SU-DHL-6 (cell line): ENCODE data around the gene MAP4K5.

ENCODE experiments used
- H2AFZ ChIP-seq: fragments of 200-600 bp; sonication (generic); 2 replicates; pipeline ENCODE4 v1.6.1; 2014; ENCODE audit warnings: low read depth, mild to moderate bottlenecking, moderate library complexity, mixed read lengths, antibody characterized with exemption, low read length; ENCODE audit not compliant: severe bottlenecking
- H3F3A ChIP-seq: fragments of 200-600 bp; shearing (Covaris generic); 2 replicates; pipeline ENCODE4 v1.6.0; 2016; ENCODE audit warnings: antibody characterized with exemption, mild to moderate bottlenecking; ENCODE audit not compliant: insufficient read depth
- H3K27ac ChIP-seq: fragments of 200-600 bp; sonication (generic); 2 replicates; pipeline ENCODE4 v1.5.1; 2016; ENCODE audit warnings: low read depth, mild to moderate bottlenecking, low read length, moderate library complexity, mixed read lengths
- H3K27me3 ChIP-seq: fragments of 200-600 bp; sonication (generic), shearing (Covaris generic); 2 replicates; pipeline ENCODE4 v1.6.0; 2014; ENCODE audit warnings: mild to moderate bottlenecking, low read length
- H3K36me3 ChIP-seq: fragments of 200-600 bp; sonication (generic); 2 replicates; pipeline ENCODE4 v1.6.1; 2014; ENCODE audit warnings: mild to moderate bottlenecking, low read length, mixed read lengths
- H3K4me2 ChIP-seq: fragments of 300-600, 200-600 bp; shearing (Covaris generic), sonication (generic); 2 replicates; pipeline ENCODE4 v1.6.0; 2014; ENCODE audit warnings: low read length, low read depth, mild to moderate bottlenecking; ENCODE audit not compliant: poor library complexity, severe bottlenecking
- H3K4me3 ChIP-seq: fragments of 200-600 bp; sonication (generic); 2 replicates; pipeline ENCODE4 v1.5.1; 2014; ENCODE audit warnings: antibody characterized with exemption, low read length, mild to moderate bottlenecking, mixed read lengths; ENCODE audit not compliant: insufficient read depth, poor library complexity, severe bottlenecking
- H3K79me2 ChIP-seq: fragments of 200-600 bp; sonication (generic); 2 replicates; pipeline ENCODE4 v1.6.1; 2014; ENCODE audit warnings: mild to moderate bottlenecking, low read length, moderate library complexity; ENCODE audit not compliant: insufficient read depth
- H3K9ac ChIP-seq: fragments of 200-600 bp; sonication (generic); 2 replicates; pipeline ENCODE4 v1.7.0; 2014; ENCODE audit warnings: mild to moderate bottlenecking, low read length
- H3K9me2 ChIP-seq: fragments of 200-600 bp; sonication (generic); replicated peaks from 2 replicates; pipeline ENCODE4 v1.6.1; 2014; ENCODE audit warnings: low read length; ENCODE audit not compliant: insufficient read depth
- H3K9me3 ChIP-seq: fragments of 200-600 bp; sonication (generic); 2 replicates; pipeline ENCODE4 v1.6.1; 2014; ENCODE audit warnings: low read length, mixed read lengths; ENCODE audit not compliant: insufficient read depth
- H4K20me1 ChIP-seq: fragments of 200-600 bp; sonication (generic); 2 replicates; pipeline ENCODE4 v1.6.1; 2014; ENCODE audit warnings: low read depth, mild to moderate bottlenecking, antibody characterized with exemption, low read length, moderate library complexity, mixed read lengths
- EZH2phosphoT487 ChIP-seq: fragments of 200-600 bp; sonication (generic), shearing (Covaris generic); conservative IDR thresholded peaks from 2 replicates; pipeline ENCODE4 v1.6.1; 2018; ENCODE audit warnings: mild to moderate bottlenecking, antibody characterized with exemption, low read length, moderate library complexity, mixed read lengths
- TF ChIP-seq, protein P1 (sequence below): fragments of 200-600 bp; sonication (generic); IDR thresholded peaks from one replicate; pipeline ENCODE4 v1.5.1; 2017; ENCODE audit warnings: antibody characterized with exemption, mild to moderate bottlenecking, low read length, moderate library complexity; ENCODE audit not compliant: insufficient read depth, poor library complexity, severe bottlenecking

MAP4K5 gene

DNA sequence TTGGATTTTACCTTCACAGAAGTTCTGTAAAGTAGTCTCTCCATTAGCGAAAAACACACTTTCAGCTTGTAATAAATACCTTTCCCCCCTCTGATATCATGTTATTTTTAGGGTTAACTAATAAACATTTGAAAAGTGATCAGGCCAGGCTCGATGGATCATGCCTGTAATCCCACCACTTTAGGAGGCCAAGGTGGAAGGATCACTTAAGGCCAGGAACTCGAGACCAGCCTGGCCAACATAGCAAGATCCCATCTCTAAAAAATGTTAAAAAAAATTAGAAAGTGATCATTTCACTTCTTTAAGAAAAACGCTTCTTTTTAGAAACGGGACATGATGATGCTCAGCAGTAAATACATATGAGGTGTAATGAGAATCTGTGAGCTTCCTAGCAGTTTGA lies 137.7 kb downstream of the MAP4K5 start:
- Histone ChIP-seq H3K27ac (no peak overlapping the region), H2AFZ (no peak overlapping the region), H3K9me3 (no peaks in the 10 kb centered on the region), H3F3A (peaks cover 7% of the 10 kb centered on the region; the same call in 1 of the 2 replicates), H3K9me2 (no peaks in the 10 kb centered on the region), H3K79me2 (no peaks in the 10 kb centered on the region), H3K27me3 (no peaks in the 10 kb centered on the region), H4K20me1 (no peaks in the 10 kb centered on the region), H3K9ac (no peak overlapping the region), H3K36me3 (no peaks in the 10 kb centered on the region), H3K4me3 (no peak overlapping the region), H3K4me2 (no peak overlapping the region)
- TF ChIP-seq, protein P1, sequence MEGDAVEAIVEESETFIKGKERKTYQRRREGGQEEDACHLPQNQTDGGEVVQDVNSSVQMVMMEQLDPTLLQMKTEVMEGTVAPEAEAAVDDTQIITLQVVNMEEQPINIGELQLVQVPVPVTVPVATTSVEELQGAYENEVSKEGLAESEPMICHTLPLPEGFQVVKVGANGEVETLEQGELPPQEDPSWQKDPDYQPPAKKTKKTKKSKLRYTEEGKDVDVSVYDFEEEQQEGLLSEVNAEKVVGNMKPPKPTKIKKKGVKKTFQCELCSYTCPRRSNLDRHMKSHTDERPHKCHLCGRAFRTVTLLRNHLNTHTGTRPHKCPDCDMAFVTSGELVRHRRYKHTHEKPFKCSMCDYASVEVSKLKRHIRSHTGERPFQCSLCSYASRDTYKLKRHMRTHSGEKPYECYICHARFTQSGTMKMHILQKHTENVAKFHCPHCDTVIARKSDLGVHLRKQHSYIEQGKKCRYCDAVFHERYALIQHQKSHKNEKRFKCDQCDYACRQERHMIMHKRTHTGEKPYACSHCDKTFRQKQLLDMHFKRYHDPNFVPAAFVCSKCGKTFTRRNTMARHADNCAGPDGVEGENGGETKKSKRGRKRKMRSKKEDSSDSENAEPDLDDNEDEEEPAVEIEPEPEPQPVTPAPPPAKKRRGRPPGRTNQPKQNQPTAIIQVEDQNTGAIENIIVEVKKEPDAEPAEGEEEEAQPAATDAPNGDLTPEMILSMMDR, result no peak
- no peak for TF ChIP-seq EZH2phosphoT487

DNA sequence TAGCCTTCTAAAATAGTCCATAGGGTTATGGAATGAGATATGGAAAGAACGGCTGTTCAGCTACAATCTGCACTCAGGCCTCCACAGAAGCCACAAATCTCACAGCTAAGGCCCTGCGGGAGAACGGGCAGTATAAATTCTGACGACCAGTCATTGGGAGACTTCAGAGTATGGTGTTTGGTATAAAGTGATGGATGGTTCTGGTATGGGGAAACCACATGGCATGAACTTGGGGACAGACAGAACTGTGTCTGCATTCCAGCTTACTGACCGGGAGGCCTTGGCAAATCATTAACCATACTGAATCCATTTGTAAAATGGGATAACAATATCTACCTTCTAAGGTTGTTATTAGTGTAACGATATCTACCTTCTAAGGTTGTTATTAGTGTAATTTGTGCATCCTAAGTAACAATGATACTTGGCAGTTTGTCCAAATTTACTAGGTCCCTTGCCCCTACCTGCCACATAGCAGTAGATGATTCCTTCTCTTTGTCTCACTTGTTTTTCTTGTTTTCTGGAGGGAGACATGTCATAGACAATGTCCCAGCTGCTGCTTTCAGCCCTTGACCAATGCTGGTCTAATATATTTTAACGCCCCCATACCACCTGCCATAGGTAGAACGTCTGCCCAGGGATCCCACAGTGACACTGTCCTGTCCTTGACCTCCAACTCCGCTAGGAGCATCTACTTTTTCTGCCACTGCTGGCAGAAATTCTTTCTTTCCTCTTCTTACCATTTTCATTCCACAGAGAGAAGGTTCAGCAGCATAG lies 142.5 kb downstream of the MAP4K5 start:
- H3K36me3 ChIP-seq, result no peaks in the 10 kb centered on the region
- no peaks in the 10 kb centered on the region for H3K79me2 ChIP-seq
- H3K9ac ChIP-seq, result no peak overlapping the region
- H3K27ac ChIP-seq, result no peak overlapping the region
- H3K9me2 ChIP-seq, result no peaks in the 10 kb centered on the region
- no peaks in the 10 kb centered on the region for H3F3A ChIP-seq
- H3K9me3 ChIP-seq, result no peaks in the 10 kb centered on the region
- TF ChIP-seq, protein P1, result no peak
- TF ChIP-seq EZH2phosphoT487, result no peak
- H3K27me3 ChIP-seq, result no peaks in the 10 kb centered on the region
- H4K20me1 ChIP-seq, result no peaks in the 10 kb centered on the region
- no peak overlapping the region for H3K4me3 ChIP-seq
- no peak overlapping the region for H3K4me2 ChIP-seq
- no peak overlapping the region for H2AFZ ChIP-seq

DNA sequence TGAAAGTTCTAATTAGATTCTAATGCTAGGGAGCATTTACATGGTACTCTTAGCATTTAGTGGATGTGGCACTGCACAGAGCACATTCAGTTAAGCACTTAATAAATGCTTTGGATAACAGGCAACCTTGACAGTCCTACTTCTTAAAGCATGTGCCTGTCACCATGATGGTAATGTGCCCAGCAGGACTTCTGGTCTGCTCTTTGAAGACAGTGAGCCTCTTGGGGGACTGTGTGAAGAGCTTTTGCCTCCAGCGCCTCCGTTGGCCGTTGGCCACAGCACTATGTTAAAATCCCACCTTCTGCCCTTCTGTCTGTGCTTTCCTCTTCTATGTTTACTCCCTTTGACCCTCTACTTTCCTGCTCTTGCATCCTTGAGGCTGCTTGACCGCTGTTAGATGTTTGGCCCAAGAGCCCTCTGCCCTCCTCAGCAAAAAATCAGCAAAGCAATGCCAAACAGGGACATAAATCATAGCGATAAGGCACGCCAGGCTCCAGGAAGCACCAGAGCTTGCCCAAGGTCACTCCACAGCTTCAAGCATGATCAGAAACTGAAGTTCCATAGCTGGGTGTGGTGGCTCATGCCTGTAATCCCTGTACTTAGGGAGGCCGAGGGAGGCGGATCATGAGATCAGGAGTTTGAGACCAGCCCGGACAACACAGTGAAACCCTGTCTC lies 144.0 kb downstream of the MAP4K5 start:
- Histone ChIP-seq H3K4me2 (no peak overlapping the region), H2AFZ (no peak overlapping the region), H3K9me2 (no peaks in the 10 kb centered on the region), H3K27me3 (no peaks in the 10 kb centered on the region), H3K79me2 (no peaks in the 10 kb centered on the region), H3K36me3 (no peaks in the 10 kb centered on the region), H3K9me3 (no peaks in the 10 kb centered on the region), H3F3A (no peaks in the 10 kb centered on the region), H3K9ac (no peak overlapping the region), H3K27ac (no peak overlapping the region), H3K4me3 (no peak overlapping the region), H4K20me1 (no peaks in the 10 kb centered on the region)
- TF ChIP-seq, protein P1, result no peak
- no peak for TF ChIP-seq EZH2phosphoT487
